GM19023 (cell line): ENCODE measurements around the gene HSF4.

Experiments
- ATAC-seq: cut with Tn5 transposase; IDR thresholded peaks from one replicate; pipeline ENCODE4 v1.9.1; 2021; ENCODE audit warnings: mild to moderate bottlenecking, moderate library complexity; ENCODE audit not compliant: unreplicated experiment

Gene HSF4

GRCh38 chr16:67165121-67166078 lies 855 bp downstream of the HSF4 start:
- no peak for ATAC-seq

- no peak for ATAC-seq
These were observed 1.6 kb downstream of the HSF4 start for GRCh38 chr16:67166110-67166547.

DNA sequence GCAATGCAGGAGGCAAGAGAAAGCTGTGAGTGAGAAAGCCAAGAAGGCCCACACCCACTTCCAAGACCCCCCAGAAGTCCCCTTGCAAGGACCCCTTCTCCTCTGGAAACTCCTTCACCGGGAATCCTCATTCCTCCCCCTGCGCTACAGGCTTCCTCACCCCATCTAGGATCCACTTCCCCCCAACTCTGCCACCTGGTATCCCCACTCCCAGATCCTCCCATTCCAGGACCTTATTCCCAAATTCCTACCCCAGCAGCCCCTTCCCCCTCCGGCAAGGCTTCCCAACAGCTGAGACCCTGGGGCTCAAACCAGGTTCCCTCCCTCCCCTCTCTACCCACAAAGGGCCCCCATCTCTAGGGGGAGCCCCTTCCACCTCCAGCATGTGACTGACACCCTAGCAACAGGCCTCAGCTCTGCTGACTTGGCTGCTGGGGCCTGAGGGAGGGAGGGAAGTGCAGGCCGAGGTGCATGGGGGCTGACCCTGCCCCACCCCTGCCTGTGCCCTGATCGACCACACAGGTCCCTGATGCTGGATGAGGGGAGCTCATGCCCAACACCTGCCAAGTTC lies 2.1 kb downstream of the HSF4 start:
- no peak for ATAC-seq

DNA sequence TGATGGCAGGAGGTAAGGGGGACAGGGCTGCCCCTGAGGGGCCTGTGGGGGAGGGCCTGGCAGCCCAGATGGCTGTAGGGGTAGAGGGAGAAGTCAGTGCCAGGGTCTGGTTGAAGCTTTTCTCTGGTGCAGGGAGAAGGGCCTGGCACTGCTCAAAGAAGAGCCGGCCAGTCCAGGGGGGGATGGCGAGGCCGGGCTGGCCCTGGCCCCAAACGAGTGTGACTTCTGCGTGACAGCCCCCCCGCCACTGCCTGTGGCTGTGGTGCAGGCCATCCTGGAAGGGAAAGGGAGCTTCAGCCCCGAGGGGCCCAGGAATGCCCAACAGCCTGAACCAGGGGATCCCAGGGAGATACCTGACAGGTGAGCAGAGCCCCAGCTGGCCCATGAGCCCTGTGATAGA lies 3.0 kb downstream of the HSF4 start:
- ATAC-seq: no peak

DNA sequence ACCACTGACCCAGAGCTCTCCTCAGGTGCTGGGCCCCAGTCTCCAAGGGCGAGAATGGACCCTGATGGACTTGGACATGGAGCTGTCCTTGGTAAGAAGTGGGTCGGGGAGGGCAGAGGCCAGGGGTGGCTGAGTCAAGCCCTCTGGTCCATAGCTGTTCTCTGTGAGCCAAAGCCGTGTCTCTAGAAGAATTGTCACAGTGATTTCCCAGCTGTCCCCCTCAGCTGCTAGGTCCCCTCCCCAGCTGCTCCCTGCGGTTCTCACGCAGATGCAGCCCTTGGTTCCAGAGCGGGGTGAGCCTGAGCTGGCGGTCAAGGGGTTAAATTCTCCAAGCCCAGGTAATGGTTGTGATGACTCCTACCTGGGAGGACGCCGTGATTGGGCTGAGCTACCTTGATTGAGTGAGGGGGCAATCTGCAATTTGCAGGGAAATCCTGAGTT lies 4.5 kb downstream of the HSF4 start:
- ATAC-seq: no peak

DNA sequence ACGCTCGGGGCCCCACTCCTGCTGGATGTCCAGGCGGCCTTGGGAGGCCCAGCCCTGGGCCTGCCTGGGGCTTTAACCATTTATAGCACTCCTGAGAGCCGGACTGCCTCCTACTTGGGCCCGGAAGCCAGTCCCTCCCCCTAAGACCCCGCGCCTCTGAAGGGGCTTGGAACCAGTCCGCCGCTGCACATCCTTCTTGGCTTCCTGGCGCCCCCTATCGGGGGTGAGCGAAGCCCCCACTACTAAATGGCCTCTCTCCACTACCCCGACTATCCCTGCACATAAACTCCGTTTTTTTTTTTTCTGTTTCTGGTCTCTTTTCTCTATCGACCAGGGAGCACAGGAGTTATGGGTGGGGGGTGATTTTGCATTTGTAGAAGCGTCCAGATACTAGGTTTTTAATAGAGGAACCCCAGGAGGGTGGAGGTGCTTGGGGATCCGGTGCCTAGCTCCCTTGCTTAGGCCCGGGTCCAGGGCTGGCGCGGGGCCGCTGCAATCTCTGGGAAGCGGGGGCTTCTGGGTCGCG lies 5.2 kb downstream of the HSF4 start:
- ATAC-seq: no peak

DNA sequence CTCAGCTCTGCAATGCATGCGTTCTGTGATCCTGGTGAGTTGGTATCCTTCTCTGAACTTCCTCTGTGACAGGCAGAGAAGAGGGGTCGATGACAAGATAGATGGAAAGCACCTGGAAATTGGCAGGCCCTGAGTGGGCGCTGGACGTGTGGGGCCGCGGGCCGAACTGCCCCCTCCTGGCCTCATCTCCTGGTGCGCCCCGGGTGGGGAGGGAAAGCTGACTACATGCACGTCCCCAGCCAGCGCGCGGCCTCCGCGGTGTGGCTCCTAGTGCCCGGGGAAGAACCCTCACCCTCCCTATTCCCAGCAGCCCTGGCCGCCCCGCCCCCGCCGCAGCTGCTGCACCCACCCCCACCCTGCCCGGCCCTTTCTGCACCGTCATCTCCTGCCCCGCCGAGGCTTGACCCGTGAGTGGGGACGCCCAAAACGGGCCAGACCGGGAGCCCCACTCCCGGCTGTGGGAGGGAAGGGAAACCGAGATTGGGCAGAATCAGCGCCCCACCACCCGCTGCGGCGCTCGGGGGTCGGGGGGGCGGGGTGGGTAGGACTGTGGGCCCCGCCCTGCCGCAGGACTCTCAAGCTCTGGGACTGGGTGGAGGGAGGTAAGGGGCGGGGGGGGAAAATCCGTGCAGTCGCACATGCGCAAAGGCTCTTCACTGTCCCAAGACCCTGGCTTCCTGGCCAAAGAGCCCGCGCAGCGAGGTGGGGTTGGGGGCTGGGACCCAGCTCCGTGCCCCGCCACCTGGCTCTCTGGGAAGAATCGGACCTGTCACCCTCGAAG lies 5.8 kb downstream of the HSF4 start, which contains the start of gene NOL3:
NOL3 (plus strand) TSS at position 371 of the 781 bp plus-strand sequence.
- peak; percentile 41 for ATAC-seq

DNA sequence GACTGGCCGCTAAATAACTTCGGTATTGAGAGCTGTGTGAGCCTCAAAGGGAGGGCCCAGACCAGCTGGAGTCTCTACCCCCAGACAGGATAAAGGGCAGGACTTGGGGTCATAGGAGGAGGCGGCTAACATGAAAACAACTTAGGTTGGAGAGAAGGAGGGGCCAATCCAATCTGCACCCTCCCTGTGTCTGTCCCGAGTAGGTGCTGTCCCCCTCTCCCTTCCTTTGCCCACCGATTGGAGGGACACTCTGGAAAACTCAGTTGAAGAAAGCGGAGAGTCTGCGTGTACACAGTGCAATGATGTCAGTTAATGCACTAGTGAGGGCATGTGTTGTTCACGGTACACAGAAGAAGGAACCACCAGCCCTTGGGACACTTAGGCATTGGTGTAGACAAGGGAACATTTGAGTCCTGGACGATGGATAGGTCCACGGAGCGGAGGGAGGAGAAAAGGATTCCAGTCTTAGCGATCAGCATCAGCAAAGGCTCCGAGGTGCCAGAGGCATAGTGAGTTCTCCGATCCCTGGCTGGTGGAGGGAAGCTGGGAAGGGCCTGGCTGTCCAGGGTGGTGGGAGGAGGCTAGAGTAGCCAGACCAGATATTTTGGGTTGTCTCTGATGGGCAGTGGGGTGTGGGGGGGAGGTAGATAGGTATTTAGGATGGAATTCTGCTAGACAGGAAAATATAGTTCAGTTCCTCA lies 6.6 kb downstream of the HSF4 start:
- peak; percentile 7 for ATAC-seq

DNA sequence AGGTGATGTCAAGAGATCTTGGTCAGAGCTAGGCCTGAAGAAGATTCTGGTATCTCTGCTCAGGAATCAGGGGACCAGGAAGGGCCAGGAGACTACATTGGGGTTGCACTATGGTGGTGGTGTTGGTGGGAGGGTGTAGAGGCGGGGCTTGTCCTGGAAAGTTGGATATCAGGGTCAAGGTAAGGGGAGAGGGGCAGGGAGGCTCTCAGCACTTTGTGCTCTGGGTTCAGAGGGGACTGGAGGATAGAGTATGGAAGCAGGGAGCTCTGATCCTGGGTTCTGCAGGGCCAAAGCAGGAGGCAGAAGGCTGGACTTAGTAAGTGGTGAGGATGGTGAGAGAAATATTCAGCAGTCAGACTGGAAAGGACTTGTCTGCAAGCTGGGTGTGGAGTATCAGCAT lies 8.8 kb downstream of the HSF4 start:
- ATAC-seq: no peak

GRCh38 chr16:67173808-67174705 lies 9.5 kb downstream of the HSF4 start:
- ATAC-seq: no peak

DNA sequence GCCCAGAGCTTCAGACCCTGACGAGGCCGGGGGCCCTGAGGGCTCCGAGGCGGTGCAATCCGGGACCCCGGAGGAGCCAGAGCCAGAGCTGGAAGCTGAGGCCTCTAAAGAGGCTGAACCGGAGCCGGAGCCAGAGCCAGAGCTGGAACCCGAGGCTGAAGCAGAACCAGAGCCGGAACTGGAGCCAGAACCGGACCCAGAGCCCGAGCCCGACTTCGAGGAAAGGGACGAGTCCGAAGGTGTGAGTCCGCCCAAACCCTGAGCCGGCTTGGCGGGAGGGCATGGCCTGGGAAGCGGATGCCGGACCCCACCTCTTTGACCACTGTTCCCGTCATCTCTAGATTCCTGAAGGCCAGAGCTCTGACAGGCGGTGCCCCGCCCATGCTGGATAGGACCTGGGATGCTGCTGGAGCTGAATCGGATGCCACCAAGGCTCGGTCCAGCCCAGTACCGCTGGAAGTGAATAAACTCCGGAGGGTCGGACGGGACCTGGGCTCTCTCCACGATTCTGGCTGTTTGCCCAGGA lies 10.2 kb downstream of the HSF4 start:
- ATAC-seq: no peak

DNA sequence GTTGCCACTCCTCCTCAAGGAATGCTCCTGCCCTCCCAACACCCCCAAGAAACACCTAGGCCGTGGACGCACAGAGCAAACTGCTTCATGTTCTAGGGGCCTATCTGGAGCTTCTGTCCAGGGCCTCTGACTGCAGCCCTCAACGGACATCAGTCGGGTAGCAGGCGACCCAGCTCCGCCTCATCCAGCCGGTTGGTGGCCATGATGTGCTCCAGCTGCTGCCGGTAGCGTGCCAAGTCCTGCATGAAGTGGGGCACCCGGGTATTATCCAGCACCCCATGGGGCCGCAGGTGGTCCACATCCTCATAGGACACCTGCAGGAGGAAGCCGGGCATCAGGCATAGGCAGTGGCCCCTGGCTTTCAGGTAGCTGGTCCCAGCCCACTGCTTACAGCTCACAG lies 12.1 kb downstream of the HSF4 start:
- ATAC-seq: no peak

DNA sequence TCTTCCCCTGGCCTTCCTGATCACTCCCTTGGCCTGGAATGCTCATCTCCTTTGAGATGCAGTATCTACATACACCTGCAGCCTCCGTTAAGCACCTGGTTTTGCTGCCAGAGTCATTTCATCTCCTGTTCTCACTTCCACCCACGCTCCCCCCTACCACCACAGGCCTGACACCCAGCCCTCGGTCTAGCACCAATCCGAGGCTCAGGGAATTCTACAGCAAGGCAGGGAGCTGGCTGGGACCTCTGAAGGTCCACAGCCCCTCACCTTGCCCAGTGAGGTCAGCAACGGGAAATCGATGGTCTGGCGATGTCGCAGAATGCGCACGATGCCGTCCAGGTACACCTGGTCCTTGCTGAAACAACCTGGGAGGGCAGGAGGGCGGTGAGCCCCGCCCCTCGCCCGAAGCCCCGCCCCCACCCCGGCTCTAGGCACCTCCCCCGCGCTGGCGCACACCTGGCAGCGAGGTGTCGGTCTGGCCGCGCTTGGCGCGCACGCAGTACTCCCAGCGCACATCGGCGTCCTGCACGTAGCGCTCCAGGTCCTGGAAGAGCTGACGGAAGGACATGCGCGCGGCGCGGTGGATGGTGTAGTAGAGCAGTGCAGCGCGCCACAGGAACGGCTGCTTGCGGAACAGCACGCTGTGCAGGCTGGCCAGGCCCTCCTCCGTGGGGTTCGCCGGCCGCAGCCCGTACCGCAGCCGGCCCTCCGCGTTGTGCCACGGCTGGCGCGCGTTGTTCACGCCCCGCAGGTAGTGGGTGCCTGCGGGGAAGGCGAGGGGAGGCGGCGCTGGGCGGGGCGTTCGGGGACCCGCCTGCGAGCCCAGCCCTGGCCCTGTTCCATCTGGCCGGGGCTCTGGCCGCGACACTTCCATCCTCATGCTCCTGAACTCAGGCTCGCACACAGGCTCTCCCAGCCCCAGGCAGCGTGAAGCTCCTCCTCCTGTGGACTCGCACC lies 13.5 kb downstream of the HSF4 start:
- no peak for ATAC-seq

DNA sequence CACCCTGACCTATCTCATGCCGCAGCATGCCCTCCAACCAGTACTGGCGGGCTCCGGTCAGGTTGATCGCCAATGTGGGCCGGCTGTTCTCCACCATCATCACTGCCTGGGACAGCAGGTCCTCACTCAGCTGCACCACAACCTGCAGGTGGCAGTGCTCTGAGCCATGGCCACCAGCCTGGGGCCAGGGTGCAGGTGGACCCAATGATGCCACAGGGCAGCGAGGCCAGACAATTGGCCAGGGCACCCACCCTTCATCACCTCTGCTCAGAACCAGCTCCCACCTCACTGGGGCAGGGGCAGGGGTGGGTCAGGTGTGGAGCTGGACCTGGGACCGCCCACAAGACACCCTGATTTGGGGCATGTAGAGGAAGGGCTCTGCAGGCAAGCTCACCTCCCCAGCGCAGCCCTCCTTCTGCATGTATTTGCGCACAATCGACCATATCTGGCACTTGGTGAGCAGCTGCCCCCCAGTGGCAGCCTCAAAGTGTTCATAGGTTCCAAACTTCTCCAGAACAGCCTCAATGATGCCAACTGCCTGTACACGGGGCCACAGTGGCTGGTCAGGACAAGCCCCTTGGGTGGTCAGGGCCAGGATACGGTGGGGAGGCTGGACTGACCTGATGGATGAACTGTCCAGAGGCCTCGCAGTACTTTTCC lies 15.0 kb downstream of the HSF4 start:
- no peak for ATAC-seq

- no peak for ATAC-seq
These were observed 15.6 kb downstream of the HSF4 start for GRCh38 chr16:67180166-67180565.

DNA sequence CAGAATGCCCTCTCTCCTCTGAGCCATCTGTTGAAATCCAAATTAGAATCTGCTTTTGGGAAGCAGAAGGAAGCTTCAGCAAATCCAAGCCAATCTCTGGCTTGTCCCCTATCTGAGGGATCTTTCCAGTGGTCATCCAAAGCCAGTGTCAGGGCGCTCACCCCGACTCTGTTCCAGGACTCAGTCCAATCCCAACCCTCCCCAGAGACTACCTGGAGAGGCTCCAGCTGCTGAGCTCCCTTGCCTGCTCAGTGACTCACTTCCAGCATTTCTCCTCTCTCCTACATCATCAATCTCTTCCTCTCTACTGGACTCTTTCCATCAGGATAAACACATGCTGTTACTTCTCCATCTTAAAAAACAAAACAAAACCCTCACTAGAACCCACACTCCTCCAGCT lies 16.8 kb downstream of the HSF4 start:
- ATAC-seq: no peak

GRCh38 chr16:67182288-67182687 lies 17.7 kb downstream of the HSF4 start:
- no peak for ATAC-seq

GRCh38 chr16:67183284-67183626 lies 18.7 kb downstream of the HSF4 start:
- no peak for ATAC-seq
